K562 (cell line): ENCODE data around the gene TMEM143. TPM values are rescaled to one million over a fixed set of nuclear protein-coding genes. Genes with fewer than 3 reads are reported as not detected.

ENCODE experiments used
- ATF2 ChIP-seq: sonication (generic); formaldehyde crosslinking; IDR thresholded peaks from 2 replicates; pipeline ENCODE4 v1.8.1; 2022; ENCODE audit warnings: missing genetic modification reagents
- EGR1 ChIP-seq: fragments of 450-650 bp; conservative IDR thresholded peaks from 2 replicates; pipeline ENCODE4 v1.6.1; 2017; ENCODE audit warnings: mild to moderate bottlenecking
- FOS ChIP-seq: IDR thresholded peaks from 3 replicates; pipeline ENCODE4 v1.6.1; 2011; ENCODE audit not compliant: insufficient read length; ENCODE audit errors: extremely low read depth
- FOXA1 ChIP-seq: fragments of 450-650 bp; IDR thresholded peaks from 2 replicates; pipeline ENCODE4 v1.6.1; 2016; ENCODE audit warnings: mild to moderate bottlenecking, borderline replicate concordance
- GABPA ChIP-seq: fragments of 200-800 bp; sonication (Bioruptor generic); conservative IDR thresholded peaks from 2 replicates; pipeline ENCODE4 v1.6.1; 2016; ENCODE audit warnings: low read depth, missing genetic modification characterization, missing compliant biosample characterization
- HDAC8 ChIP-seq: fragments of 450-650 bp; IDR thresholded peaks from 2 replicates; pipeline ENCODE4 v1.6.1; 2016; ENCODE audit warnings: mild to moderate bottlenecking, missing genetic modification characterization, moderate library complexity, missing compliant biosample characterization
- HDGF ChIP-seq: fragments of 450-650 bp; IDR thresholded peaks from 2 replicates; pipeline ENCODE4 v1.6.1; 2016
- HINFP ChIP-seq: fragments of 450-650 bp; conservative IDR thresholded peaks from 2 replicates; pipeline ENCODE4 v1.6.1; 2016; ENCODE audit warnings: missing genetic modification characterization, low read depth, mild to moderate bottlenecking, control low read depth, missing compliant biosample characterization
- MXI1 ChIP-seq: IDR thresholded peaks from 2 replicates; pipeline ENCODE4 v1.6.1; 2011; ENCODE audit warnings: low read depth, mild to moderate bottlenecking, improper control_type of control experiment, low read length
- RFX7 ChIP-seq: fragments of 250-450 bp; sonication (Bioruptor Pico); IDR thresholded peaks from 2 replicates; pipeline ENCODE4 v1.5.1; 2021; ENCODE audit warnings: mild to moderate bottlenecking
- RNF2 ChIP-seq: sonication (generic); IDR thresholded peaks from 2 replicates; pipeline ENCODE4 v1.6.1; 2016
- TBL1XR1 ChIP-seq, 2 experiments: IDR thresholded peaks; 2 replicates each; pipeline ENCODE4 v1.6.1; 2012; ENCODE audit warnings: improper control_type of control experiment in 2 of 2, low read length in 2 of 2, mild to moderate bottlenecking in 1 of 2
- ZNF124 ChIP-seq: sonication (generic); formaldehyde crosslinking; IDR thresholded peaks from 2 replicates; pipeline ENCODE4 v1.8.1; 2022; ENCODE audit warnings: missing genetic modification reagents
- ZNF3 ChIP-seq: fragments of 250-450 bp; sonication (Bioruptor Pico); IDR thresholded peaks from 2 replicates; pipeline ENCODE4 v1.5.0; 2021; ENCODE audit warnings: mild to moderate bottlenecking, moderate library complexity
- ZNF316 ChIP-seq: fragments of 450-650 bp; IDR thresholded peaks from 2 replicates; pipeline ENCODE4 v1.6.1; 2016
- ZNF324 ChIP-seq: fragments of 250-450 bp; sonication (Bioruptor Pico); IDR thresholded peaks from 2 replicates; pipeline ENCODE4 v1.4.0; 2020; ENCODE audit warnings: mild to moderate bottlenecking
- ZNF518B ChIP-seq: fragments of 250-450 bp; sonication (Bioruptor Pico); IDR thresholded peaks from 2 replicates; pipeline ENCODE4 v1.5.0; 2021; ENCODE audit warnings: mild to moderate bottlenecking, moderate library complexity
- polyA plus RNA-seq, 8 experiments: library from polyadenylated mRNA; depleted of rRNA in 4 of 8; stranded (reverse) in 5 of 8; unstranded in 3 of 8; fragments of >200 nt; fragmentation: Nextera tagmentation in 2 of 8; fragmentation: Illumina TruSeq in 1 of 8; extraction: Ambion mirVana in 2 of 8; extraction: Trizol in 1 of 8; gene quantifications; 2 replicates each; pipeline versions ENCODE4 v1.2.1 to v1.2.3, GENCODE V29; 2011 to 2014; ENCODE audit warnings: inconsistent platforms in 1 of 8, missing spikeins in 1 of 8
- total RNA-seq, 7 experiments: library from RNA; depleted of rRNA in 6 of 7; stranded (reverse); fragments of >200 nt in 6 of 7; fragmentation: Illumina TruSeq in 2 of 7; extraction: Trizol in 2 of 7; gene quantifications; 2 replicates each; pipeline versions ENCODE4 v1.2.1 to v1.2.3, GENCODE V29; 2011 to 2021; ENCODE audit warnings: low replicate concordance in 1 of 7
- TF ChIP-seq, protein P1 (sequence below): sonication (generic); formaldehyde crosslinking; IDR thresholded peaks from 2 replicates; pipeline ENCODE4 v1.5.0; 2020; ENCODE audit warnings: missing genetic modification reagents
- TF ChIP-seq, protein P2 (sequence below): fragments of 450-650 bp; IDR thresholded peaks from 2 replicates; pipeline ENCODE4 v1.6.1; 2017; ENCODE audit warnings: antibody characterized with exemption
- TF ChIP-seq, protein P3 (sequence below): sonication (generic); formaldehyde crosslinking; IDR thresholded peaks from 2 replicates; pipeline ENCODE4 v1.9.0; 2022; ENCODE audit warnings: mild to moderate bottlenecking, missing genetic modification reagents

TMEM143 gene
- total and polyA plus RNA-seq, 9 of the 15 experiments (the other 6 are each of a cell fraction or from before 2014, with no cell fraction given), result 0.66 to 8.8 (median 4.3) TPM

GRCh38 chr19:48363810-48364597, at the start of gene TMEM143, which contains the start of gene SYNGR4 (continued):
- TF ChIP-seq EGR1 (peak; percentile 93), ZNF324 (CRISPR knock-in tag) (no peak), HINFP (tag) (no peak), TBL1XR1 (IDR thresholded peaks at IDR 0.05; ENCODE audit: low read length in 2 of 2) (no peak), FOXA1 (no peak), MXI1 (no peak), ZNF316 (0 out of 2 replicates have a peak, but pooled peaks have one; percentile 20), ZNF518B (CRISPR knock-in tag) (no peak), RNF2 (peak; percentile 71), HDGF (no peak), ATF2 (CRISPR knock-in tag) (no peak), RFX7 (CRISPR knock-in tag) (no peak), ZNF3 (no peak), HDAC8 (tag) (no peak), FOS (peak; percentile 73), GABPA (peak; percentile 62), ZNF124 (CRISPR knock-in tag) (no peak)
- TF ChIP-seq, protein P1, sequence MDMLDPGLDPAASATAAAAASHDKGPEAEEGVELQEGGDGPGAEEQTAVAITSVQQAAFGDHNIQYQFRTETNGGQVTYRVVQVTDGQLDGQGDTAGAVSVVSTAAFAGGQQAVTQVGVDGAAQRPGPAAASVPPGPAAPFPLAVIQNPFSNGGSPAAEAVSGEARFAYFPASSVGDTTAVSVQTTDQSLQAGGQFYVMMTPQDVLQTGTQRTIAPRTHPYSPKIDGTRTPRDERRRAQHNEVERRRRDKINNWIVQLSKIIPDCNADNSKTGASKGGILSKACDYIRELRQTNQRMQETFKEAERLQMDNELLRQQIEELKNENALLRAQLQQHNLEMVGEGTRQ (CRISPR knock-in tag), result no peak
- TF ChIP-seq, protein P2, sequence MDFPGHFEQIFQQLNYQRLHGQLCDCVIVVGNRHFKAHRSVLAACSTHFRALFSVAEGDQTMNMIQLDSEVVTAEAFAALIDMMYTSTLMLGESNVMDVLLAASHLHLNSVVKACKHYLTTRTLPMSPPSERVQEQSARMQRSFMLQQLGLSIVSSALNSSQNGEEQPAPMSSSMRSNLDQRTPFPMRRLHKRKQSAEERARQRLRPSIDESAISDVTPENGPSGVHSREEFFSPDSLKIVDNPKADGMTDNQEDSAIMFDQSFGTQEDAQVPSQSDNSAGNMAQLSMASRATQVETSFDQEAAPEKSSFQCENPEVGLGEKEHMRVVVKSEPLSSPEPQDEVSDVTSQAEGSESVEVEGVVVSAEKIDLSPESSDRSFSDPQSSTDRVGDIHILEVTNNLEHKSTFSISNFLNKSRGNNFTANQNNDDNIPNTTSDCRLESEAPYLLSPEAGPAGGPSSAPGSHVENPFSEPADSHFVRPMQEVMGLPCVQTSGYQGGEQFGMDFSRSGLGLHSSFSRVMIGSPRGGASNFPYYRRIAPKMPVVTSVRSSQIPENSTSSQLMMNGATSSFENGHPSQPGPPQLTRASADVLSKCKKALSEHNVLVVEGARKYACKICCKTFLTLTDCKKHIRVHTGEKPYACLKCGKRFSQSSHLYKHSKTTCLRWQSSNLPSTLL, result no peak
- TF ChIP-seq, protein P3, sequence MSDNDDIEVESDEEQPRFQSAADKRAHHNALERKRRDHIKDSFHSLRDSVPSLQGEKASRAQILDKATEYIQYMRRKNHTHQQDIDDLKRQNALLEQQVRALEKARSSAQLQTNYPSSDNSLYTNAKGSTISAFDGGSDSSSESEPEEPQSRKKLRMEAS (CRISPR knock-in tag), result peak; percentile 96
